ENCODE results near the gene WWOX.

WWOX gene

GRCh38 chr16:78543023-78543422 is 443.6 kb downstream of the WWOX start:
- DNase-seq (ENCODE audit: extremely low read depth, low read depth), result no peak
- TF ChIP-seq, protein P1, sequence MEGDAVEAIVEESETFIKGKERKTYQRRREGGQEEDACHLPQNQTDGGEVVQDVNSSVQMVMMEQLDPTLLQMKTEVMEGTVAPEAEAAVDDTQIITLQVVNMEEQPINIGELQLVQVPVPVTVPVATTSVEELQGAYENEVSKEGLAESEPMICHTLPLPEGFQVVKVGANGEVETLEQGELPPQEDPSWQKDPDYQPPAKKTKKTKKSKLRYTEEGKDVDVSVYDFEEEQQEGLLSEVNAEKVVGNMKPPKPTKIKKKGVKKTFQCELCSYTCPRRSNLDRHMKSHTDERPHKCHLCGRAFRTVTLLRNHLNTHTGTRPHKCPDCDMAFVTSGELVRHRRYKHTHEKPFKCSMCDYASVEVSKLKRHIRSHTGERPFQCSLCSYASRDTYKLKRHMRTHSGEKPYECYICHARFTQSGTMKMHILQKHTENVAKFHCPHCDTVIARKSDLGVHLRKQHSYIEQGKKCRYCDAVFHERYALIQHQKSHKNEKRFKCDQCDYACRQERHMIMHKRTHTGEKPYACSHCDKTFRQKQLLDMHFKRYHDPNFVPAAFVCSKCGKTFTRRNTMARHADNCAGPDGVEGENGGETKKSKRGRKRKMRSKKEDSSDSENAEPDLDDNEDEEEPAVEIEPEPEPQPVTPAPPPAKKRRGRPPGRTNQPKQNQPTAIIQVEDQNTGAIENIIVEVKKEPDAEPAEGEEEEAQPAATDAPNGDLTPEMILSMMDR (IDR thresholded peaks at IDR 0.05; ENCODE audit: low read depth, low read length), result no peak

- TF ChIP-seq, protein P1 (IDR thresholded peaks at IDR 0.05; ENCODE audit: low read depth, low read length), result no peak
- DNase-seq (ENCODE audit: extremely low read depth, low read depth), result no peak
Observed at GRCh38 chr16:78549366-78549765, 449.9 kb downstream of the WWOX start.

DNA sequence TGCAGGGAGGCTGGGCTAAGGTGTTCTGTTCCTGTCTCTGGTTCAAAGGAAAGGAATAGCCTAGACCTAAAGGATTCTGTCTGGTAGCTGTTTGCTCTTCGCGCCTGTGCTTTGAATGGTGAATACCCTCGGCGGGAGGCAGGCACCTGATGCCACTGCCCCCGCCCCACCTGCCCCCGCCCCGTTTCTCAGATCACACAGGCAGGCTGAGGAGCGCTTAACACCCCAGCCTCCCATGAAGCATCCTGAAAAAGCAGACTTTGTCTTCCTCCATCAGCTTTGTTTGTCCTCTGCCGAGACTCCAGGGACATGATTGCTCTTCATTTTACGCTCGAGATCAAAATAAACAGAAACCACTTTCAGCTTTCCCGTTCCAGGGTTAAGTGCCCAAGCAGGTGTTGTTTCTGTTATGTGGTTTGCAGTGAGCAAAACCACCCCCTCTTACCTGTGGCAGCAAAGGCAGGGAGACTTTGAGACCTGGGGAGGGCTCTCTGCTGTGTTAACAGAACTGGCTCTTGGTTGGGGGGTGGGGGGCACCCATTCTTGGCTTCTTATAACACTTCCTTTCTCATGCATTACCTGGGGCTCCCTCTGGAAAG is 452.1 kb downstream of the WWOX start:
- no peak for DNase-seq (ENCODE audit: extremely low read depth, low read depth)
- TF ChIP-seq, protein P1 (IDR thresholded peaks at IDR 0.05; ENCODE audit: low read depth, low read length), result no peak

DNA sequence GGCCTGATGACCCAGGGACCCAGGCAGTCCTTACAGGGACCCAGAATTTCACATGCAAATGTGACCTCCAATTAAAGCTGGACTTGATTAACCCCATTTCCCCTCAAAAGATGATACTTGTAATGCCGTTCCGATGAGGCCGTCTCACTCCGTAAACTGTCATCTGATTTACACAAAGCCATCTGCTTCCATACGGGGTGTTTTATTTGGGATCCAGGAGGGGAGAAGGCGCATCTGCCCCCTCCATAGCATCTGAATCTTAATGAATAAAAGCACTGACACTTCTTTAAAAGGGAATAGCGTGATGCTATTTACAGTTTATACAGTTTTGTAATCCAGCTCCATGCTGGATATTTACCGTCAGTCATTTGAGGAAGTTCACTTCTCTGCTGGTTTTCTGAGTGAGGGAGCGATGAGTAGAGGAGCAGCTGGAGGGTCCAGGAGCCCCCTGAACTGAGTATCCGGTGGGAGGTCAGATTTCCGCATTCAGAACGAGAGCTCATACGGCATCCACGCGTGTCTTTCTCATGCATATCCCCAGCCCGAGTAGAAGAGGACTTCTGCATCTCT is 452.7 kb downstream of the WWOX start:
- TF ChIP-seq, protein P1 (IDR thresholded peaks at IDR 0.05; ENCODE audit: low read depth, low read length), result no peak
- no peak for DNase-seq (ENCODE audit: extremely low read depth, low read depth)

GRCh38 chr16:78552716-78553115 is 453.3 kb downstream of the WWOX start:
- TF ChIP-seq, protein P1 (IDR thresholded peaks at IDR 0.05; ENCODE audit: low read depth, low read length), result no peak
- no peak for DNase-seq (ENCODE audit: extremely low read depth, low read depth)

GRCh38 chr16:78553268-78554039 is 454.0 kb downstream of the WWOX start:
- DNase-seq (ENCODE audit: extremely low read depth, low read depth), result no peak
- TF ChIP-seq, protein P1 (IDR thresholded peaks at IDR 0.05; ENCODE audit: low read depth, low read length), result no peak

DNA sequence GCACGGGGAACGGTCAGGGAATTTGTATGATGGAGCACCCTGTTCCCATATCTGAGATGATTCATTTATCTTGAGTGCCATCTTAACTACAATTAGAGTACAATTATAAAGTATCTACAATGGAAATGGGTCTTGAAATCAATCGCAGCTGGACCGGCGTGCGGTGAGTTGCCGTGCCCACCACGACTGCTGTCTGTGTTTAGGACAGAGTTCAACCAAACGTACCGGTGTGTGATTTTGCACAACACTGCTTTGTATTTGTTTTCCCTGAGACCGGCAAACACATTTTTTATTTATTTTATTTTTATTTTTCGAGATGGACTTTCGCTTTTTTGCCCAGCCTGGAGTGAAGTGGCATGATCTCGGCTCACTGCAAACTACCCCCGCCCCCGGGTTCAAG is 457.0 kb downstream of the WWOX start:
- TF ChIP-seq, protein P1 (IDR thresholded peaks at IDR 0.05; ENCODE audit: low read depth, low read length), result no peak
- DNase-seq (ENCODE audit: extremely low read depth, low read depth), result no peak
